Measurements from ENCODE around the gene TPK1.
"Not testable (repeated sequence)": the region's sequence is repeated elsewhere in the genome, so short reads cannot be mapped to it uniquely, and the experiment has no call there.

TPK1 gene

GRCh38 chr7:144481833-144482232 lies 354.0 kb downstream of the TPK1 start:
- no peak for DNase-seq (ENCODE audit: low spot score)

DNA sequence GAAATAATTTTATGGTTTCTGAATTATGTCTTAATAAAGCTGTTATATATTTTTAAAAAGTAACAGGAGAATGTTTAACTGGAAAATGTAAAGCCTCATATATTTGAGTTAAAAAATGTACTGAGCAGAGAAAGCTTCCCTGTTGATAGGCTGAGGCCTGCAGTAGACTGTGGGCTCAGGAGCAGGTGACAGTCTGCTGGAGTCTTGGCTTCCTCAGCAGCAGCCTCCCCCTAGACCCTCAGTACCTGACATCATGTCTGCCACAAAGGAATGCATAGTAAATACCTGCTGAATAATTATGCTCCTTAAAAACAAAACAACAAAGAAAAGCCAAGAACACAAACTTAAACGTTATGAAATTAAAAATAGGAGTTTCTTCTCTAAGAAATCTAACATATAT lies 358.5 kb downstream of the TPK1 start:
- no peak for DNase-seq (ENCODE audit: low spot score)

- no peak for DNase-seq (ENCODE audit: low spot score)
These were observed 360.8 kb downstream of the TPK1 start for GRCh38 chr7:144474800-144475615.

DNA sequence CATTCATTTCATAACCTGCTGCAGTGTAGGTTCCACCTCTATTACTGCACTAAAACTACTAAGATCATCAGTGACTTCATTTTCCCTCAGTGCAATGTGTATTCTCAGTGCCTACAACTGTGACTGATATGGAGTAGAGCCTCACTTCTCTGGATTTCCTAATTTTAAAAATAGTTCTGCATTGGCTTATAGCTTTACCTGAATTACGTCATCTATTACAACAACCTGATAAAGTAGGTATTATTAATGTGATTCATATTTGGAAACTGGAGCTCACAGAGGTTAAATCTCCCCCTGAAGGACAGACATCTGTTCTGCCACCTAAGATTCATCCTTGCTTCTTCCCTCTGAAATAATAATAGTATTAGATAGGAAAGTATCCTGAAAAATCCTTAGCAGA lies 361.5 kb downstream of the TPK1 start:
- no peak for DNase-seq (ENCODE audit: low spot score)

DNA sequence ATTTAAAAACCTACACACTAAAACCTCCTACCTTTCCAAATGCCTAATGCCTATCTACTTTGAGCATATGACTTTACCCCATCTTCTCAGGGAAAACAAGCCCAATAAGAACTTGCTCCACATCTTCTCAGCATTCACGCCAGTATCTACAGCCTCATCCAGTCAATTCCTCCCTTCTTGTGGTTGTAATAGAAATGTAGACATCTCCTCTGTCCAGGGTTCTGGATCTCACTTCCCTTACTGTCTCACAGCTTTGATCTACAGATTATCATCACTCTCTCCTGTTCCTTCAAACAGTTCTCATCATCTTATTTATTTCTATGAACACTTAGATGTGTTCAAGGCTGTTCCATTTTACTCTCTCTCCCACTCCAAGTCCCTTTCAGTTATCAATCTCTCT lies 361.9 kb downstream of the TPK1 start:
- DNase-seq (ENCODE audit: low spot score) = no peak

DNA sequence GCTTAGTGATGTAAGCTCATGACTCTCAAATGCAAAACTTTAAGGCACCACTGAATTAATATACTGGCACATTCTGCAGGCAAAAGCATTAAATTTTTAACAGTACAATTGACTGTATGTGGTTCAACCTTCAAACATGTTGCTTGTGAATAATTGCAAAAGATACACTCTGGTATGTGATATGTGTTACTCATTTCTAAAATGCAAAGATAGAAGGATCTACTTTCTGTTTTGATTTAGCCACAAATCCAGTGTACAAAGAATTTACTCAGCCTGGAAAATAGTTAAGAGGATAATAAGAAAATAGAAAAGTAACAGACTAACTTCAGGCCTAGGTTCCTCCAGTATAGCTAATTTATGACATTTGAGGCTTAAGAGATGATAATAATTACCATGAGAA lies 365.8 kb downstream of the TPK1 start:
- DNase-seq (ENCODE audit: low spot score) = no peak

DNA sequence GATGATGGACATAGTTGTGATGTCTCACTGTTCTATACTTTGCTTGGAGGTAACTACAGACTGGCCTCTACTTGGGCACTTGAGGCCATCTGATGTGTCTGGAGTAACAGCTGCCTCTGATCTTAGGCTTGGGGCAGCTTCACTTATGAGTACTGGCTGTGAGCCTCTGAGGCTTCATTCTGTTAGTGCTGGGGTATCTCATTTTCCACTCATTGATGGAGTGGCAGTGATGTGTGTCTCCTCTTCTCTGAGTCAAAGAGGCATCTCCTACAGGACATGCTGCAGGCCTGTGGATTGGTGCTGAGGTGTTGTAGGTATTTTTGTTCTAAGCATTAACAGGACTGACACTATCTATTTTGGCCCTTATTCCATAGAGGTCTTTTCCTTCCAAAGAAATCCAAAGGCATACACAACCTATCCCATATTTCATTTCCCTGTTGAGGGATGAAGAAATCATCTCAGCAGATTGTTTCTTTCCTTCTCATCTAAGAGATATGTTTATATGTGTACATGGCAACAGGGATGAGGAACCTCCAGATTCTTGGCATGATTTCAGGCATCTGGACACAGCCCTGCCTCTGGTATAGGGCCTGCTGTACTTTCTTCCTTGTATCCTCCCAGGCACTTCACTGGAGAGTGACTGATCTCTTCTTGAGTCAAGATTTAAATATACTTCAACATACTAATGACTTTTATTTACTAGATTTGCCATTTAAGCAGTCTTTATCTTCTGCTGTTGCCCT lies 366.7 kb downstream of the TPK1 start:
- no peak for DNase-seq (ENCODE audit: low spot score)

DNA sequence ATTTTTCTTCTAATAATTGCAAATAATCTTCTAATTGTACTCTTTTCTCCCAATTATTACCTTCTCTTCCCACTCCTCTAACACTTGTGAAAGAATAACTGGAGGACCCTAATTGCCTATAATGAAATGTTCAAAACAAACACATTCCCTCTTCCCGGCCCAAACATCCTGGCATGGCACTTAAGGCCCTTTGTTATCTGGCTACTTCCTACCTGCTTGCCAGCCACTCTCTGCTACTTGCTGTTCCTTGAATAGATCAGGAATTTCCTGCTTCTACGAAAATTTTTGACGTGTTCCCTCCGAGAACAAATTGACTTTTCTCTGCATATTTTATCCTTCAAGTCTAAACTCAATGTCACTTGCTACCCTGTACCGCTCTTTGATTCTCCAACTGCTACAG lies 376.2 kb downstream of the TPK1 start:
- DNase-seq (ENCODE audit: low spot score) = no peak

DNA sequence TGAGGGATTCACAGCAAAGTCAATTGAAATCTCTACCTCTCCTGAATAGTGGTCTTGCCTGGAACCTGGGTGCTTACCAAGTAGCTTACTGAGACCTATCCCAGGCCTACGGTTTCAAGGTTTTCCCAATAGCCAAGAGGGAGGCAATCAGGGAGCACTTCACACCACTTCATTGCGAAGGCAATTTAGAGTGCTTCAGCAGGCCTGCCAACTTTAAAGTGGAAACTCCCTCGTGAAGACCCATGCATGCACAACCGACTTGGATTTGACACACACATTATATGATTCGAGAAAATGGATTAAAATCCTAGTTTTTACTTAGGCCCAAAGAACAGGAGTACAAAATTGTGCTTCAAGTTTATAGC lies 380.8 kb downstream of the TPK1 start:
- DNase-seq (ENCODE audit: low spot score) = no peak

DNA sequence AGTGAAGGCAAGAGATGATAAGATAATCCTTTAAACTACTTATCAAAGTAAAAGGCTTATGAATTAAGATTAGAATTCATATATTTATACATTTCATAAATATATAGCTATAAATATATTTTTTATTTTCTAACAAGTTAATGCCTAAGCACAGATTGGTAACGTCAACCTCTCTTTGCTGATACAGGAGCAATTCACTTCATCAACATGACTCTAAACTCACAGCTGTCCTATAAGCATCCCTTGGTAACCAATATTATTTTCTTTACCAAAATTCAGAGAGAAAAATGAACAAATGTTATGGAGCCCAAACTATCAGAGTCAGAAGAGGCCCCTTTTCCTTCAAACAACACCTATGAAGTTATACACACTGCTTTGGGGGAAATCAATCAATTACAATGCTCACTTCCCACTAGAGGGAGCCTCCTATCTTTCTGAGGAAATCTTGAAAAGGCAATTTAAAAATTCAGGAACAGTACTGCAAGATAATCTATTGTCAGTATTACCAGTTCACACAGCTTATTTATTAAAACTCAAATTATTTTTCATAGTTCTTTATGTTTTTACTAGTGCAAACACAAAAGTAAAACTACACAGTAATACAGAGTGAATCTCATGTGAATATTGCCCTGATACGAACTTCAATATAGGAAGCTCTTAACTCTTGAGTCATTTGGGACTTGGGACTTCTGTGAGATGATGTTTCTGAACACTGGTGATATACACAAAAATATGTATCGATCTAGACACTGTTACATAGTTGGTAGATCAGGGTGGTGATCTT lies 381.4 kb downstream of the TPK1 start:
- no peak for DNase-seq (ENCODE audit: low spot score)

GRCh38 chr7:144452064-144452463 lies 383.8 kb downstream of the TPK1 start:
- no peak for DNase-seq (ENCODE audit: low spot score)

DNA sequence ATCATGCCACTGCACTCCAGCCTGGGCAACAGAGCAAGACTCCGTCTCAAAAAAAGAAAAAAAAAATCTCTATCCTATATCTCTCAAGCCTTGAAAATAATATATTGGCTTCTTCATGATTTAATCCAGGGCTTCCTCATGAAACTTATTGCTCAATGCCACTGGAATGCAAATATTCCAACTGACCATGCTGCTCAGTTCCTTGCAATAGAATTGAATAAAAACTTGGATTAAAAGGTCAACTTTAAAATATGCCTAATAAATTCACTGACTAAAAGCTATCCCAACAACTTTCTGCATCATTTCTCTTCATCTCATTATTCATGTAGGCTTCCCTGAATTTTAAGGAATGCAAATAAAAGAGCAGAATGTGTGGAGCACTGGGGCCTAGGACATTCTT lies 390.3 kb downstream of the TPK1 start:
- no peak for DNase-seq (ENCODE audit: low spot score)

- no peak for DNase-seq (ENCODE audit: low spot score)
These were observed 396.1 kb downstream of the TPK1 start for GRCh38 chr7:144439717-144440205.

DNA sequence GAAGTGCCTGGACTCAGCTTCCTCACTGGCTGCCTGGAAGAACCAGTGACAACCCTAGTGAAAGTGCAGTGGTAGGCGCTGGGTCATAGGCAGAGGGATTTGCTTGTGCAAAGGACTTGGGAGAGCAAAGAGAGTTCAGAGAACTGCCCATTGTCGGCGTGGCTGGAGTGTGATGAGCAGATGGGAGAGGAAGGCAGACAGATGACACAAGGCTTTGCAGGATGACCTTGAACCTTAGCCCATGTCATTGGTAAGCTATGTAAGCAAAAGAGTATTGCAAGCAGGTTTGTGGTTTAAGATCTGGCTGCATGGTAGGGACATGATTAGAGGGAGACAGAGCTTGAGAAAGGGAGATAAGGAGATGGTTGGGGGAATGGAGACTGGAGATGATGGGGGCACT lies 397.1 kb downstream of the TPK1 start:
- DNase-seq (ENCODE audit: low spot score) = no peak

- DNase-seq (ENCODE audit: low spot score) = peak; percentile 35
These were observed 398.3 kb downstream of the TPK1 start for GRCh38 chr7:144437370-144438191.

- DNase-seq (ENCODE audit: low spot score) = no peak
These were observed 399.4 kb downstream of the TPK1 start for GRCh38 chr7:144436500-144436899.

DNA sequence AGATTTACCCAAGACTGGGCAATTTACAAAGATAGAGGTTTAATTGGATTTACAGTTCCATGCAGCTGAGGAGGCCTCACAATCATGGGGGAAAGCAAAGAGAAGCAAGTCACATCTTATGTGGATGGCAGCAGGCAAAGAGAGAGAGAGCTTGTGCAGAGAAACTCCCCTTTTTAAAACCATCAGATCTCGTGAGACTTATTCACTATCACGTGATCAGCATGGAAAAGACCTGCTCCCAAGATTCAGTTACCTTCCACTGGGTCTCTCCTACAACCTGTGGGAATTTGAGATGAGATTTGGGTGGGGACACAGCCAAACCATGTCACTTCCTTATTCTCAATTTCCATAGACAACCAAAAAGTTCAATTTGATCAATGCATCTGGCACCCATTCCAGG lies 407.4 kb downstream of the TPK1 start:
- no peak for DNase-seq (ENCODE audit: low spot score)

GRCh38 chr7:144427539-144427938 lies 408.3 kb downstream of the TPK1 start:
- DNase-seq (ENCODE audit: low spot score) = not testable (repeated sequence)

GRCh38 chr7:144418931-144419330 lies 416.9 kb downstream of the TPK1 start:
- not testable (repeated sequence) for DNase-seq (ENCODE audit: low spot score)

GRCh38 chr7:144416341-144416740 lies 419.5 kb downstream of the TPK1 start:
- no peak for DNase-seq (ENCODE audit: low spot score)

DNA sequence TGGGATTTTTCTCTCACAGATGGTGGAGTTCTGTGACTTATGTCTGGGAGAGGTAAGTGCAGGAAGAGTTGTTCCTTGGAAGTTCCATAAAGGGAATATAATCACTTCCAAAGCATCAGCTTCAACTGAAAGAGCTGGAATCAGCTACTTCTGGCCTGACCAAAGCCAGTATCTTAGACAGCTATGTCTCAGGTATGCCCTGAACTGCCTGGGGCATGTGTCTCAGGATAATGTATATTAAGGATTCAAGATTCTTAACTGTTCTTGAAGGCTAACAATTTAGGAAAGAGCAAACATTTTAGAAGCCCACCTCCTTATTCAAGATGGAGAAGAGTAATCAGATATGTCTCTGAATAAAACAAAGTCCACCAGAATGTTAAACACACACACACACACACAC lies 420.0 kb downstream of the TPK1 start:
- DNase-seq (ENCODE audit: low spot score) = no peak

Data from SK-N-DZ (cell line).